B cell (primary cell): ENCODE results near the gene P4HA2. TPM values are rescaled to one million over a fixed set of nuclear protein-coding genes. Genes with fewer than 3 reads are reported as not detected.

Source experiments
- ATAC-seq: fragments of 200-7000 bp; cut with Tn5 transposase; one replicate; pipeline ENCODE4 v1.10.0; 2021; ENCODE audit warnings: low read depth, mild to moderate bottlenecking, moderate number of reproducible peaks, moderate library complexity
- CTCF ChIA-PET: fragments of 350-600 bp; sonication (Branson Sonifier 250); formaldehyde crosslinking; loops from one replicate; lab custom pipeline; 2021; ENCODE audit warnings: antibody characterized with exemption, inconsistent platforms; lab: Charles Lee
- POLR2A ChIA-PET: fragments of 350-600 bp; sonication (Branson Sonifier 250); formaldehyde crosslinking; loops from one replicate; lab custom pipeline; 2021; ENCODE audit warnings: antibody characterized with exemption; lab: Charles Lee
- DNase-seq: peaks from one replicate; pipeline ENCODE4 v3.0.0; 2013
- H2AFZ ChIP-seq: 2 replicates; pipeline ENCODE4 v1.6.1; 2012; ENCODE audit warnings: mild to moderate bottlenecking, low read depth, low read length; ENCODE audit not compliant: insufficient read depth, poor library complexity, severe bottlenecking
- H3K27ac ChIP-seq, 2 donors: 1 replicate in 1 of 2; 2 replicates in 1 of 2; pipeline ENCODE4 v1.5.1; 2012 to 2013; ENCODE audit warnings: low read length in 2 of 2, mild to moderate bottlenecking in 2 of 2, moderate library complexity in 1 of 2
- H3K27me3 ChIP-seq, 4 experiments: fragments of 200-600 bp in 1 of 4; sonication (generic) in 1 of 4; replicated peaks in 1 of 4; 1 replicate in 2 of 4; 2 replicates in 2 of 4; pipeline versions ENCODE4 v1.6.1 to v1.7.0; 2013 to 2016; ENCODE audit warnings: low read length in 3 of 4, mild to moderate bottlenecking in 2 of 4, mixed read lengths in 1 of 4, moderate library complexity in 1 of 4; ENCODE audit not compliant: insufficient read depth in 4 of 4, control insufficient read depth in 3 of 4; ENCODE audit errors: control extremely low read depth in 1 of 4
- H3K36me3 ChIP-seq, 2 experiments: replicated peaks in 1 of 2; 1 replicate in 1 of 2; 2 replicates in 1 of 2; pipeline versions ENCODE4 v1.6.1 to v1.7.1; 2013; ENCODE audit warnings: low read length in 1 of 2; ENCODE audit not compliant: insufficient read depth in 2 of 2, control insufficient read depth in 1 of 2; ENCODE audit errors: control extremely low read depth in 1 of 2, extremely low read depth in 1 of 2
- H3K4me1 ChIP-seq, 2 donors: fragments of 200-600 bp in 1 of 2; sonication (generic) in 1 of 2; 1 replicate in 1 of 2; 2 replicates in 1 of 2; pipeline versions ENCODE4 v1.5.1 to v1.6.1; 2013 to 2017; ENCODE audit warnings: low read length in 2 of 2; ENCODE audit not compliant: control insufficient read depth in 2 of 2, insufficient read depth in 2 of 2
- H3K4me2 ChIP-seq: replicated peaks from 2 replicates; pipeline ENCODE3; 2012; ENCODE audit warnings: mild to moderate bottlenecking, low read depth, low read length; ENCODE audit not compliant: poor library complexity, severe bottlenecking
- H3K4me3 ChIP-seq, 5 experiments: fragments of 200-600 bp in 1 of 5; sonication (generic) in 1 of 5; 1 replicate in 3 of 5; 2 replicates in 2 of 5; pipeline versions ENCODE4 v1.5.1 to v1.7.0; 2011 to 2016; ENCODE audit warnings: low read length in 4 of 5, mild to moderate bottlenecking in 4 of 5, low read depth in 2 of 5, control low read depth in 1 of 5, moderate library complexity in 1 of 5; ENCODE audit not compliant: insufficient read depth in 1 of 5; ENCODE audit errors: control extremely low read depth in 1 of 5, extremely low read depth in 1 of 5
- H3K79me2 ChIP-seq: fragments of 200-600 bp; sonication (generic); one replicate; pipeline ENCODE4 v1.6.0; 2016; ENCODE audit warnings: low read length; ENCODE audit not compliant: control insufficient read depth, insufficient read depth
- H3K9ac ChIP-seq: fragments of 200-600 bp; sonication (generic); 2 replicates; pipeline ENCODE4 v1.6.1; 2017; ENCODE audit warnings: mild to moderate bottlenecking, low read length, moderate library complexity
- H3K9me3 ChIP-seq, 3 donors: one replicate each; pipeline versions ENCODE4 v1.6.1 to v1.7.1; 2013; ENCODE audit warnings: low read length in 2 of 3; ENCODE audit not compliant: control insufficient read depth in 2 of 3, insufficient read depth in 1 of 3; ENCODE audit errors: control extremely low read depth in 1 of 3
- H4K20me1 ChIP-seq: 2 replicates; pipeline ENCODE4 v1.6.0; 2012; ENCODE audit warnings: mild to moderate bottlenecking, low read length; ENCODE audit not compliant: insufficient read depth, control insufficient read depth, poor library complexity, severe bottlenecking
- H3K27ac Mint-ChIP-seq: one replicate; pipeline ENCODE4 v1.8.0; 2021; ENCODE audit warnings: mixed read lengths
- H3K27me3 Mint-ChIP-seq: one replicate; pipeline ENCODE4 v1.8.0; 2021; ENCODE audit warnings: mixed read lengths
- H3K4me1 Mint-ChIP-seq: one replicate; pipeline ENCODE4 v1.8.0; 2021; ENCODE audit warnings: mixed read lengths
- H3K4me3 Mint-ChIP-seq: one replicate; pipeline ENCODE4 v1.8.0; 2021; ENCODE audit warnings: mixed read lengths
- H3K9me3 Mint-ChIP-seq: one replicate; pipeline ENCODE4 v1.8.0; 2022; ENCODE audit warnings: mixed read lengths; ENCODE audit not compliant: insufficient read depth
- EZH2 ChIP-seq: IDR thresholded peaks from 2 replicates; pipeline ENCODE4 v1.6.1; 2012; ENCODE audit warnings: borderline replicate concordance, low read depth, mild to moderate bottlenecking, moderate library complexity, low read length; ENCODE audit not compliant: insufficient read depth, poor library complexity, severe bottlenecking
- WGBS: methylation state at CpG from one replicate; pipeline ENCODE4 v1.1.5; 2013; ENCODE audit warnings: missing lambda C conversion rate; ENCODE audit not compliant: insufficient coverage; 5-methylcytosine and 5-hydroxymethylcytosine counted together
- intact Hi-C: fragments of 100-400 bp; cut with micrococcal nuclease; formaldehyde crosslinking; loops from one replicate; pipeline ENCODE4 v1.10.0; 2022
- polyA plus RNA-seq: library from polyadenylated mRNA; depleted of rRNA; stranded (reverse); fragments of >200 nt; gene quantifications from 2 replicates; pipeline ENCODE4 v1.2.3, GENCODE V29; 2012
- total RNA-seq, 2 donors: library from RNA; stranded (reverse); fragments of 120-200 nt in 1 of 2; gene quantifications; 1 replicate in 1 of 2; 2 replicates in 1 of 2; pipeline versions ENCODE4 v1.2.3 to v1.2.4, GENCODE V29; 2013 to 2022
- TF ChIP-seq, protein P1 (sequence below): fragments of 200-600 bp; IDR thresholded peaks from one replicate; pipeline ENCODE4 v1.8.0; 2022; ENCODE audit warnings: antibody characterized with exemption, mild to moderate bottlenecking

Gene P4HA2
- total and polyA plus RNA-seq, 2 donors (not counting 1 experiment from before 2014, with no cell fraction given): 0.09 to 0.25 TPM

DNA sequence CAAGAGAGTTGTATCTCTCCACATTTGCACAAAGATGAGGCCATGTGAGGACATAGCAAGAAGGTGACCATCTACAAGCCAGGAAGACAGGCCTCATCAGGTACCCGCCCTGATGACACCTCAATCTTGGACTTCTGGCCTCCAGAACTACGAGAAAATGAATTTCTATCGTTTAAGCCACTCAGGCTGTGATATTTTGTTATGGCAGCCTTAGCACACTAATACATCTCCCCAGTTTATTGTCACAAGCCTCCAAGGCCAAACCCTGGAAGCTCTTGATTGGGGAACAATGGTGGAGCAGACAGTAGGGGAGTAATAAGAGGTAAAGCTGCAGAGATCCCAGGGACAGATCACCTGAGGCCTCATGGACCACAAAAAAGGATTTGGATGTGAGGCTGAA is 7.7 kb upstream of the P4HA2 start:
- WGBS: 100% methylated on average over 3 of the region's 3 CpGs
- TF ChIP-seq EZH2: no peak
- TF ChIP-seq, protein P1, sequence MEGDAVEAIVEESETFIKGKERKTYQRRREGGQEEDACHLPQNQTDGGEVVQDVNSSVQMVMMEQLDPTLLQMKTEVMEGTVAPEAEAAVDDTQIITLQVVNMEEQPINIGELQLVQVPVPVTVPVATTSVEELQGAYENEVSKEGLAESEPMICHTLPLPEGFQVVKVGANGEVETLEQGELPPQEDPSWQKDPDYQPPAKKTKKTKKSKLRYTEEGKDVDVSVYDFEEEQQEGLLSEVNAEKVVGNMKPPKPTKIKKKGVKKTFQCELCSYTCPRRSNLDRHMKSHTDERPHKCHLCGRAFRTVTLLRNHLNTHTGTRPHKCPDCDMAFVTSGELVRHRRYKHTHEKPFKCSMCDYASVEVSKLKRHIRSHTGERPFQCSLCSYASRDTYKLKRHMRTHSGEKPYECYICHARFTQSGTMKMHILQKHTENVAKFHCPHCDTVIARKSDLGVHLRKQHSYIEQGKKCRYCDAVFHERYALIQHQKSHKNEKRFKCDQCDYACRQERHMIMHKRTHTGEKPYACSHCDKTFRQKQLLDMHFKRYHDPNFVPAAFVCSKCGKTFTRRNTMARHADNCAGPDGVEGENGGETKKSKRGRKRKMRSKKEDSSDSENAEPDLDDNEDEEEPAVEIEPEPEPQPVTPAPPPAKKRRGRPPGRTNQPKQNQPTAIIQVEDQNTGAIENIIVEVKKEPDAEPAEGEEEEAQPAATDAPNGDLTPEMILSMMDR: no peak
- H3K9me3 ChIP-seq: no peaks in the 10 kb centered on the region
- no peaks in the 10 kb centered on the region for H3K36me3 ChIP-seq
- ATAC-seq: no peak
- ChIA-PET CTCF (interaction anchor here (1.1 to 1.4 kb wide), 2 partner anchors 9 to 10 kb away, joined by 3 to 4 read pairs; no protein-coding TSS in a partner anchor), POLR2A (no interaction called here)
- H3K4me2 ChIP-seq: no peak overlapping the region
- Mint-ChIP-seq H3K4me1 (peaks cover 9% of the 10 kb centered on the region), H3K4me3 (no peak overlapping the region), H3K27me3 (no peaks in the 10 kb centered on the region), H3K27ac (no peak overlapping the region), H3K9me3 (no peaks in the 10 kb centered on the region)
- no peak for DNase-seq
- H3K4me1 ChIP-seq: peaks cover 0 to 4% of the 10 kb centered on the region in 2 donors
- H3K4me3 ChIP-seq: no peak overlapping the region
- H3K27me3 ChIP-seq: no peaks in the 10 kb centered on the region
- H3K9ac ChIP-seq: no peak overlapping the region
- no peaks in the 10 kb centered on the region for H3K79me2 ChIP-seq
- H2AFZ ChIP-seq: no peak overlapping the region
- no peak overlapping the region for H3K27ac ChIP-seq
- H4K20me1 ChIP-seq: no peaks in the 10 kb centered on the region
- intact Hi-C loops: loop anchor here (5.0 kb wide), 1 partner anchor 168 kb away; no protein-coding TSS in a partner anchor

DNA sequence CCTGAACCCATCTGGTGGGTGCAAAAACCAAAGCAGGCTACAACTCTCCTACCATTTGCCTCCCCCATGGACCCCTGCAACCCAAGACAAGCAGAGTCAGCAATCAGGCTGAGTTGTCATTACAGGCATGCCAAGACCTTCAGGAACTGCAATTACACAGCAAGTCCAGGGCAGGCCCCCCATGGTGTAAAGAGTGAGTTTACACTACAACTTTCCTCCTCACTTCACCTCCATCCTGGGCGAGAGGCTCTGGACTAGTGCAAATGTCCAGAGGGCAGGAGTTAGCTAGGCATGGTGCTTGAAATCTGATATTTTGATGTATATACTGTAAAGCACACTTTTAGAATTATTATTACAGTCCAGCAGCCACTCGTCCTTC is 7.0 kb upstream of the P4HA2 start:
- Histone ChIP-seq H3K4me3 (no peak overlapping the region), H3K4me2 (no peak overlapping the region), H3K79me2 (no peaks in the 10 kb centered on the region), H3K9me3 (no peaks in the 10 kb centered on the region), H3K27me3 (no peaks in the 10 kb centered on the region), H3K4me1 (peaks cover 6 to 11% of the 10 kb centered on the region in 2 donors), H3K9ac (no peak overlapping the region), H2AFZ (no peak overlapping the region), H3K27ac (no peak overlapping the region), H3K36me3 (no peaks in the 10 kb centered on the region), H4K20me1 (no peaks in the 10 kb centered on the region)
- intact Hi-C loops: loop anchor here (5.0 kb wide), 1 partner anchor 167 kb away; no protein-coding TSS in a partner anchor
- Mint-ChIP-seq H3K4me3 (no peak overlapping the region), H3K27ac (no peak overlapping the region), H3K9me3 (no peaks in the 10 kb centered on the region), H3K4me1 (peaks cover 15% of the 10 kb centered on the region), H3K27me3 (peaks cover 5% of the 10 kb centered on the region)
- ChIA-PET POLR2A (no interaction called here), CTCF (interaction anchor here (1.1 to 1.4 kb wide), 2 partner anchors 9 to 10 kb away, joined by 3 to 4 read pairs; no protein-coding TSS in a partner anchor)
- TF ChIP-seq, protein P1: no peak
- TF ChIP-seq EZH2: no peak
- DNase-seq (no peak), ATAC-seq (no peak)
- WGBS: no CpG with 5 or more reads among the region's 2 CpGs
